Neural progenitor cell (in vitro differentiated cells): Measurements from ENCODE around the gene NRCAM.

Source experiments
- EZH2phosphoT487 ChIP-seq: fragments of 200-600 bp; sonication (generic); IDR thresholded peaks from 2 replicates; pipeline ENCODE4 v1.6.1; 2017; ENCODE audit warnings: antibody characterized with exemption
- TF ChIP-seq, protein P1 (sequence below): fragments of 200-600 bp; sonication (generic); IDR thresholded peaks from 2 replicates; pipeline ENCODE4 v1.5.1; 2017; ENCODE audit warnings: antibody characterized with exemption, mild to moderate bottlenecking

- TF ChIP-seq, protein P1, sequence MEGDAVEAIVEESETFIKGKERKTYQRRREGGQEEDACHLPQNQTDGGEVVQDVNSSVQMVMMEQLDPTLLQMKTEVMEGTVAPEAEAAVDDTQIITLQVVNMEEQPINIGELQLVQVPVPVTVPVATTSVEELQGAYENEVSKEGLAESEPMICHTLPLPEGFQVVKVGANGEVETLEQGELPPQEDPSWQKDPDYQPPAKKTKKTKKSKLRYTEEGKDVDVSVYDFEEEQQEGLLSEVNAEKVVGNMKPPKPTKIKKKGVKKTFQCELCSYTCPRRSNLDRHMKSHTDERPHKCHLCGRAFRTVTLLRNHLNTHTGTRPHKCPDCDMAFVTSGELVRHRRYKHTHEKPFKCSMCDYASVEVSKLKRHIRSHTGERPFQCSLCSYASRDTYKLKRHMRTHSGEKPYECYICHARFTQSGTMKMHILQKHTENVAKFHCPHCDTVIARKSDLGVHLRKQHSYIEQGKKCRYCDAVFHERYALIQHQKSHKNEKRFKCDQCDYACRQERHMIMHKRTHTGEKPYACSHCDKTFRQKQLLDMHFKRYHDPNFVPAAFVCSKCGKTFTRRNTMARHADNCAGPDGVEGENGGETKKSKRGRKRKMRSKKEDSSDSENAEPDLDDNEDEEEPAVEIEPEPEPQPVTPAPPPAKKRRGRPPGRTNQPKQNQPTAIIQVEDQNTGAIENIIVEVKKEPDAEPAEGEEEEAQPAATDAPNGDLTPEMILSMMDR, result no peak
- no peak for TF ChIP-seq EZH2phosphoT487
Observed at GRCh38 chr7:108158776-108159175, 297.5 kb downstream of the NRCAM start.
